ENCODE results near the gene SMIM5. TPM values are rescaled to one million over a fixed set of nuclear protein-coding genes. Genes with fewer than 3 reads are reported as not detected.

The SMIM5 gene
- total and polyA plus RNA-seq, 2 of the 13 experiments (the other 11 are each of a cell fraction or from before 2014, with no cell fraction given) = not detected

DNA sequence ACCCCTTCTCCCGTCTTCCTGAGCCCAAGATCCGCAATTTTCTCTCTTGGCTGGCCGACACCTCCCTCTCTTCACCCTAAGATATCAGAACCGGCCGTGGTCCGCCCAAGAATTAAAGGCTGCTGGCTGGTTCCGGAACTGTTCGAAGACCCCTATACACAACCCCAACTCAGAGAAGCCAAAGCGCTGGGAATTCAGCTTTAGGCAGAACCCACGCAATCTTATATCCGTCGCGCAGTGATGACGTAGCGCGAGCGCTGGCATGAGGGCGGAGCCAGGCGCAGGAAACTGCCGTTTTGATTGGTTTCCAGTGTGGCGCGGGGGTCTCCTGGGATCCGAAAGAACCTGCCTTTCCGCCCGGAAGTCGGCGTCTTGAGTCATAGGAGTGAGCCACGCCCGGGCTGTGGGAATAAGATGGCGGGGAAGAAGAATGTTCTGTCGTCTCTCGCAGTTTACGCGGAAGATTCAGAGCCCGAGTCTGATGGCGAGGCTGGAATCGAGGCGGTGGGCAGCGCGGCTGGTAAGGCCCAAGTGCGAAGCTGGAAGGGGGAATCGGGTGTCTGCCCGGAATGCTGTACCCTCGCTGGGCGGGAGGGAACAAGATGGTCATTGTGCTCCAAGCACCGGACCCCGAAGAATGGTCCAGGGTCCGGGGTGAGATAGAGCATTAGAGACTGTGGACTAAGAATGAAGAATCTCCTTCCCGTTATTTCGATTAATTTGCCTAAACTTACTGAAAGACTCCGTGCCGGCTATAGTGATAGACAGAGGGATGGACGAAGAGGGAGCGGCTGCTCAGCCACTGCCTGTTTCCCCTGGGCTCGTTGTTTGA lies 33.9 kb downstream of the SMIM5 start, which contains the start of the genes RECQL5 and SAP30BP (continued):
- TF ChIP-seq ZNF17 (CRISPR knock-in tag; IDR thresholded peaks at IDR 0.05) = no peak
- TF ChIP-seq ZNF292 (CRISPR knock-in tag; IDR thresholded peaks at IDR 0.05; ENCODE audit: borderline replicate concordance, low read depth) = peak; percentile 17; the same call in 1 of the 2 replicates
- peak; percentile 96 for TF ChIP-seq ZNF350 (CRISPR knock-in tag; IDR thresholded peaks at IDR 0.05; ENCODE audit: borderline replicate concordance, low read depth)
- TF ChIP-seq KDM3A (CRISPR knock-in tag; IDR thresholded peaks at IDR 0.05; ENCODE audit: low read depth) = no peak
- no peak for TF ChIP-seq ZNF101 (CRISPR knock-in tag; IDR thresholded peaks at IDR 0.05; ENCODE audit: borderline replicate concordance, low read depth)
- peak; percentile 91; the same call in 2 of the 3 replicates for TF ChIP-seq MXI1 (IDR thresholded peaks at IDR 0.05; ENCODE audit: borderline replicate concordance, low read depth, low read length)
- 0 out of 2 replicates have a peak, but pooled peaks have one; percentile 32 for TF ChIP-seq ZNF263 (CRISPR knock-in tag; IDR thresholded peaks at IDR 0.05)
- TF ChIP-seq SMYD3 (CRISPR knock-in tag; IDR thresholded peaks at IDR 0.05) = no peak; the same call in 1 of the 2 replicates
- TF ChIP-seq CENPX (CRISPR knock-in tag; IDR thresholded peaks at IDR 0.05) = no peak
- TF ChIP-seq MXD1 (CRISPR knock-in tag; IDR thresholded peaks at IDR 0.05) = peak; percentile 65; the same call in 1 of the 2 replicates
- peak; percentile 31; the same call in 1 of the 2 replicates for TF ChIP-seq CBFB (CRISPR knock-in tag; IDR thresholded peaks at IDR 0.05)
- no peak for TF ChIP-seq RFX3 (CRISPR knock-in tag; IDR thresholded peaks at IDR 0.05)
- no peak for TF ChIP-seq SNRNP70 (IDR thresholded peaks at IDR 0.05; ENCODE audit: low read depth, low read length)
- peak; percentile 67 for TF ChIP-seq MYPOP (CRISPR knock-in tag; IDR thresholded peaks at IDR 0.05)
- peak; percentile 11; the same call in 1 of the 2 replicates for TF ChIP-seq FOSL1 (CRISPR knock-in tag; IDR thresholded peaks at IDR 0.05; ENCODE audit: borderline replicate concordance)
- TF ChIP-seq TBP (CRISPR knock-in tag; IDR thresholded peaks at IDR 0.05) = no peak
- no peak for TF ChIP-seq BCL6 (CRISPR knock-in tag; IDR thresholded peaks at IDR 0.05)
- no peak for TF ChIP-seq ZNF567 (CRISPR knock-in tag; IDR thresholded peaks at IDR 0.05; ENCODE audit: borderline replicate concordance)
- no peak for TF ChIP-seq ZNF558 (CRISPR knock-in tag; IDR thresholded peaks at IDR 0.05; ENCODE audit: borderline replicate concordance)
- no peak for TF ChIP-seq GATA4 (IDR thresholded peaks at IDR 0.05; ENCODE audit: borderline replicate concordance, low read depth)
- TF ChIP-seq KAT2B (IDR thresholded peaks at IDR 0.05; ENCODE audit: borderline replicate concordance, low read depth, low read length) = no peak
- TF ChIP-seq, protein P1, sequence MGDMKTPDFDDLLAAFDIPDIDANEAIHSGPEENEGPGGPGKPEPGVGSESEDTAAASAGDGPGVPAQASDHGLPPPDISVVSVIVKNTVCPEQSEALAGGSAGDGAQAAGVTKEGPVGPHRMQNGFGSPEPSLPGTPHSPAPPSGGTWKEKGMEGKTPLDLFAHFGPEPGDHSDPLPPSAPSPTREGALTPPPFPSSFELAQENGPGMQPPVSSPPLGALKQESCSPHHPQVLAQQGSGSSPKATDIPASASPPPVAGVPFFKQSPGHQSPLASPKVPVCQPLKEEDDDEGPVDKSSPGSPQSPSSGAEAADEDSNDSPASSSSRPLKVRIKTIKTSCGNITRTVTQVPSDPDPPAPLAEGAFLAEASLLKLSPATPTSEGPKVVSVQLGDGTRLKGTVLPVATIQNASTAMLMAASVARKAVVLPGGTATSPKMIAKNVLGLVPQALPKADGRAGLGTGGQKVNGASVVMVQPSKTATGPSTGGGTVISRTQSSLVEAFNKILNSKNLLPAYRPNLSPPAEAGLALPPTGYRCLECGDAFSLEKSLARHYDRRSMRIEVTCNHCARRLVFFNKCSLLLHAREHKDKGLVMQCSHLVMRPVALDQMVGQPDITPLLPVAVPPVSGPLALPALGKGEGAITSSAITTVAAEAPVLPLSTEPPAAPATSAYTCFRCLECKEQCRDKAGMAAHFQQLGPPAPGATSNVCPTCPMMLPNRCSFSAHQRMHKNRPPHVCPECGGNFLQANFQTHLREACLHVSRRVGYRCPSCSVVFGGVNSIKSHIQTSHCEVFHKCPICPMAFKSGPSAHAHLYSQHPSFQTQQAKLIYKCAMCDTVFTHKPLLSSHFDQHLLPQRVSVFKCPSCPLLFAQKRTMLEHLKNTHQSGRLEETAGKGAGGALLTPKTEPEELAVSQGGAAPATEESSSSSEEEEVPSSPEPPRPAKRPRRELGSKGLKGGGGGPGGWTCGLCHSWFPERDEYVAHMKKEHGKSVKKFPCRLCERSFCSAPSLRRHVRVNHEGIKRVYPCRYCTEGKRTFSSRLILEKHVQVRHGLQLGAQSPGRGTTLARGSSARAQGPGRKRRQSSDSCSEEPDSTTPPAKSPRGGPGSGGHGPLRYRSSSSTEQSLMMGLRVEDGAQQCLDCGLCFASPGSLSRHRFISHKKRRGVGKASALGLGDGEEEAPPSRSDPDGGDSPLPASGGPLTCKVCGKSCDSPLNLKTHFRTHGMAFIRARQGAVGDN (CRISPR knock-in tag; IDR thresholded peaks at IDR 0.05) = peak; percentile 77
- TF ChIP-seq EHMT2 (IDR thresholded peaks at IDR 0.05; ENCODE audit: borderline replicate concordance, low read depth, low read length) = no peak
- TF ChIP-seq ARHGAP35 (CRISPR knock-in tag; IDR thresholded peaks at IDR 0.05; ENCODE audit: borderline replicate concordance) = 0 out of 2 replicates have a peak, but pooled peaks have one; percentile 33
- TF ChIP-seq POGZ (CRISPR knock-in tag; IDR thresholded peaks at IDR 0.05) = peak; percentile 86

Measured in HepG2 (cell line).